Embryonic facial prominence (tissue), 1 donor: ENCODE results near the gene HIPK4.

ENCODE experiments used
- DNase-seq: peaks from one replicate; pipeline ENCODE4 v3.0.0-alpha.2; 2016; ENCODE audit errors: extremely low spot score

The HIPK4 gene

DNA sequence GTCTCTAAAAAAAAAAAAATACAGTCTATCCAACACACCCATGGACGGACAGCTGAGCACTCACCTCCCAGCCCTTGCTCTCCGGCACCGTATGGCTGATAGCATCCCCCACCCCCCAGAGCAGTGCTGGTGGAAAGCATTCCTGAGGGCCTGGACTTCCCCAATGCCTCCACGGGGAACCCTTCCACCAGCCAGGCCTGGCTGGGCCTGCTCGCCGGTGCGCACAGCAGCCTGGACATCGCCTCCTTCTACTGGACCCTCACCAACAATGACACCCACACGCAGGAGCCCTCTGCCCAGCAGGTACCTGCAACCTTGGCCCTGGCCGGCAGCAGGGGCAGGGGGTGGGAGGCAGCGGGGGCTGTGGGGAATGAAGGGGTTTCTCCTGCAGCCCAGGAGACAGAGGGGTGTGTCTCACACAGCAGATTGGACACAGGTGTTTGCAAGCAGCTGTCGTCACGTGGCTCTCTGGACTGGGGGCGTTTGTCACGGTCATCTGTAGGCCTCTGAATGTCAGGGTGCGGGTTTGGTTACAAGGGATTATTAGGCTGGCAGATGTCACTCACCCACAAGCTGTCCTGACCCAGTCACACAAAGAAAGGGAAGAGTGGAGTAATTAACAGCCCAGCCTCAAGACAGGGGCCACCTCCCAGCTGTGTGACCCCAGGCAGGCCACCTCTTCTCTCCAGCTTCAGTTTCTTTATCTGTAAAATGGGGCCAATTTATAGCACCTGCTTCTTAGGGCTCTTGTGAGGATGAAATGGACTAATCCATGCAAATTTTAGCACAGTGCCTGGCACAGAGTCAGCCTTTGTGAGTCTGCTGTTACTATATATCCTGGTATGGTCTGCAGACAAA is 22.2 kb downstream of the HIPK4 start:
- DNase-seq: no peak

DNA sequence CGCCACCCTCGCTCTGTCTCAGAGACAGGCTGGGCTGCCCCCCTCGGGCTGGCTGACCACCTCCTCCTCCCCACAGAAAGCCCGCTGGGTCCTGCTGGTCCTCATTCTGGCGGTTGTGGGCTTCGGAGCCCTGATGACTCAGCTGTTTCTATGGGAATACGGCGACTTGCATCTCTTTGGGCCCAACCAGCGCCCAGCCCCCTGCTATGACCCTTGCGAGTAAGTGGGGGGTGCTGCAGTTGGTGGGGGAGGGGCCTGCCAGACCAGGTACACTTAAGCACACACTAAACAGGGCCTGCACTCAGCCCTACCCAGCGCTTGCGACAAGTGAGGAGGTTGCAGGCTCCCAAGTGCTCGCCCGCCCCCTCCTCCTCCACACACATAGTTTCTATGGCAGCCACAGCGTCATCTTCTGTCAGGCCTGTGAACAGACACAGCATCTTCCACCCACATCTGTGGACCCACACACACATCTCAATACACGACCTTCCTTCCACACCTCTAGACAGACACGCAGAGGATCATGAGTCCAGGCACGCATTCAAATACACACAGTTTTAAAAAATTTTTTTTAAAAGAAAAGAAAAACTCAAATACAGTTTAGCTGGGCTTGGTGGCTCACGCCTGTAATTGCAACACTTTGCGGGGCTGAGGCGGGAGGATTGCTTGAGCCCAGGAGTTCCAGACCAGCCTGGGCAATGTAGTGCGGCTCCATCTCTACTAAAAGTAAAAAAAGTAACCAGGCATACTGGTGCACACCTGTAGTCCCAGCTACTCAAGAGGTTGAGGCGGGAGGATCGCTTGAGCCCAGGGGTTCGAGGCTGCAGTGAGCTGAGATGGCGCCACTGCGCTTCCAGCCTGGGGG is 23.1 kb downstream of the HIPK4 start:
- DNase-seq: peak; percentile 25

DNA sequence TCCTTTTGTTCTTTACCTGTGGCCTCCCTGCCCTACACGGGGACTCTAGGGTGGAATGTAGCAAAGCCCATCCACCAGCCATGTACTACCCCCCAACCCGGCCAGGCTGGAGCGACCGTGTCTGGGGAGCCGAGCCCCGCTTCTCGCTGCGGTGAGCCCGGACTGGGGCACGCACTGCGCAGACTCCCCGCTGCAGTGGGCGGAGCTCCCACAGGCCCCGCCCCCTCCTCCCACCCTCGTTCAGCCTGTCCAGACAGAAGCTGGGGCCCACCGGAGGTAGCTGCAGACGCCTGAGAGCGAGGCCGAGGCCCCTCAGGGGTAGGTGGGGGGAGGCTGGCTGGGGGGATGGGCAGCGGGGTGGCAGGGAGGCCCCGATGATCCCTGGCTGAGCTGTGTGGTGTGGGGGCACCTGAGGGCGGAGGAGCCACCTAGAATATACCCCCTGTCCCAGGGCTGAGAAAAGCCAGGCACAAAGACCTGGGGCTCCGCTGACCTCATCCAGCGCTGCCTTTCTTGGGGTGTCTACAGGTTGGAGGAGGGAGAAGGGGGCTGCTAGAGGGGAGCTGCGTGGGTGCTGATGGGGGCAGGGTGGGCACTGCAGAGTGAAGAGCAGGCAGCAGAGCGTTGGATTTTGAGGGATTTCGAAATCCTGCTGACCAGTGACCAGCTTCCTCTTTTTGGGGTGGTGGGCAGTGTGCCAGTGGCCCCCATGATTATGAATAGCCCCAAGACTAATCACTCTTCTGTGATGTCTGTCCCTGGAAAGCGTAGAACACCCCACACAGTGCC is 24.2 kb downstream of the HIPK4 start:
- DNase-seq: peak; percentile 66

DNA sequence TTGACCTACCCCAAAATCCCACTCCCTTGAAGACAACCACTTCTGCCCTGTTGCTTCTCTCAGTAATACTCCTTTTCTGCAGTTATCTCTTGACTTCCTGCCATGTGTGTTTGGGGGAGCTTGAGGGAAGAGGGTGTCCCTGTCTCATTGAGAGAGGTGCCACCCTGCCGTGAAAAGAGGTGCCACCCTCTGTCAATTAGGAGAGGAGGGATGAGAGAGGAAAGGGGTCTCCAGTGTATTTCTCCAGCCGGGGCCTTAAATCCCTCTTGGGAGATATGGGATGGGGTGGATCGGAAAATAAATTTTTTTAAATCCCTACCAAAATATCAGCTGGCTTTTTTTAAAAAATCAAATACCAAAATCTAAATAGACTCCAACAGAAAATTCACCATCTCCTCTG is 25.0 kb downstream of the HIPK4 start:
- no peak for DNase-seq

DNA sequence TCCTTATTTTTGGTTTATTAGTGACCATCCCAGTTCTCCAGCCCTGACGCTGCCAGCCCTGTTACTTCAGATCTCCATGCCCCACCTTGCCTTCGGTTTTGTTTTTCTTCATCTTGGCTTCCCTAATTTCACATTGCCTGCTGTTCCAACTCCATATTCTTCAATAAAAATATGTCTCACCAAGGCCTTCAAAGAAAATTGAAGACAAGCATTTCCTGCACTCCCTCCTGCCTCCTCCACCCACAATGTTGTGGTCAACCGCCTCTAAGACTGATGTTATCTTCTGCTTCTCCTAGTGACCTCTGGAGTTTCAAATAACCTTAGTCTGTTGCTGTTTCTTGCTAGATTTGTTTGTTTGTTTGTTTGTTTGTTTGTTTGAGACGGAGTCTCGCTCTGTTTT is 26.9 kb downstream of the HIPK4 start:
- DNase-seq: no peak

DNA sequence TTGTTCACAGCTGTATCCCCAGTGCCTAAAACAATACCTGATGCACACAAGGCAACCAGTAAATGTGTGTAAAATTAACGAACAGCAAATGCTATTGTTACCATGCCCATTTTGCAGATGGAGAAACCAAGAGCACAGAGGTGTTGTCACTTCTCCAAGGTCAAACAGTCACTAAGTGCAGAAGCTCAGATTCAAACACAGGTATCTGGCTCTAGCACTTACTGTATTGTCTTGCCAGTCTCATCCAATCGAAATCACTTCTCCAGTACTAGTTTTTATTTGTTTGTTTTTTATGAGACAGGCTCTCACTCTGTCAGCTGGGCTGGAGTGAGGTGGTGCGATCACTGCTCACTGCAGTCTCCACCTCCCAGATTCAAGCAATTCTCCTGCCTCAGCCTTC is 27.8 kb downstream of the HIPK4 start:
- DNase-seq: no peak

DNA sequence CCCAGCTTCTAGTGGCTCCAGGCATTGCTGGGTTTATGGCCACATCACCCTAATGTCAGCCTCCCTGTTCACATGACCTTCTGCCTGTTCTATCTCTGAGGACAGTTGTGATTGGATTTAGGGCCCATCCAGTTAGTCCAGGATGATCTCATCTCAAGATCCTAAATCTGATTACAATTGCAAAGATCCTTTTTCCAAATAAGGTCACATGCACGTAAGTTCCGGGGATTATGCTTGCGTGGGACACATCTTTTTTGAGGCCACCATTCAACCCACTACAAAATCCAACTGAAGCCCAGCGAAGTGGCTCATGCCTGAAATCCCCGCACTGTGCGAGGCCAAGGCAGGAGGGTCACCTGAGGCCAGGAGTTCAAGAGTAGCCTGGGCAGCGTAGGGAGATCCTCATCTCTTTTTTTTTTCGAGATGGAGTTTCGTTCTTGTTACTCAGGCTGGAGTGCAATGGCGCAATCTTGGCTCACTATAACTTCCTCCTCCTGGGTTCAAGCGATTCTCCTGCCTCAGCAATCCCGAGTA is 29.2 kb downstream of the HIPK4 start:
- no peak for DNase-seq

DNA sequence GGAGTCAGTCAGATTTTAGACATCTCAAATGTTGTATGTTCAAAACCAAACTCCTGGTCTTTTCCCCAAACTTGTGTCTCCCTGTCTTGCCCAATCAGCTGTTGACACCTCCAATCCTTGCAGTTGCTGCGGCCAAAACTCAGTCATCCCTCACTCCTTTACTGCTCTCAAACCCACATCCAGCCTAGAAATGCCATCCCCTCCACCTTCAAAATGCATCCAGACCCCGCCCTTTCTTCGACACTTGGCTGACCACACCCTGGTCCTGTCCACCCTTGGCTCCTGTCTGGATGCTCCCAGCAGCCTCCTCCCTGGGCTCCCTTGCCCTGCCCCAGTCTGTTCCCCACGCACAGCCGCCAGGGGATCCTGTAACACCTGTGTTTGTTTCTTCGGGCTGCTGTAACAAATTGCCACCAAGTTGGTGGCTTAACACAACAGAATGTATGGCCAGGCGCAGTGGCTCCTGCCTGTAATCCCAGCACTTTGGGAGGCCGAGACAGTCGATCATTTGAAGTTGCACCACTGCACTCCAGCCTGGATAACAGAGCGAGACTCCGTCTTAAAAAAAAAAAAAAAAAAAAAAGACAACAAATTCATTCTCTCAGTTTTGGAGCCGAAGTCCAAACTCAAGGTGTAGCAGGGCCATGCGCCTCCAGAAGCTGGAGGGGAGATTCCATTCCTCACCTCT is 29.8 kb downstream of the HIPK4 start:
- DNase-seq: no peak

DNA sequence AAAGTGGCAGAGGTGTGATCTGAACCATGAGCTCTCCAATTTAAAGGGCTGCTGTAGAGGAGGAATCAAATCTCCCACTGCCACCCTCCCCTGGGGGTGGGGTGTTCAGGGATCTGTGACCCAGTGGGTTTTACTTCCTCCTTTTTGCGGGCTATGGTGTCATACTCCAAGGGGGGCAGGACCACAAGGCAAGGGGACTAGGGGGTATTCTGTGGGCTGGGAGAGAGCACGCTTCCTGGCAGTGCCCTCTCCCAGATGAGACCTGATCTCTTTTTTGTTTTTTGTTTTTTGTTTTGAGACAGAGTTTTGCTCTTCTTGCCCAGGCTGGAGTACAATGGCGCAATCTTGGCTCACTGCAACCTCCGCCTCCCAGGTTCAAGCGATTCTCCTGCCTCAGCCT is 31.2 kb downstream of the HIPK4 start:
- DNase-seq: no peak

DNA sequence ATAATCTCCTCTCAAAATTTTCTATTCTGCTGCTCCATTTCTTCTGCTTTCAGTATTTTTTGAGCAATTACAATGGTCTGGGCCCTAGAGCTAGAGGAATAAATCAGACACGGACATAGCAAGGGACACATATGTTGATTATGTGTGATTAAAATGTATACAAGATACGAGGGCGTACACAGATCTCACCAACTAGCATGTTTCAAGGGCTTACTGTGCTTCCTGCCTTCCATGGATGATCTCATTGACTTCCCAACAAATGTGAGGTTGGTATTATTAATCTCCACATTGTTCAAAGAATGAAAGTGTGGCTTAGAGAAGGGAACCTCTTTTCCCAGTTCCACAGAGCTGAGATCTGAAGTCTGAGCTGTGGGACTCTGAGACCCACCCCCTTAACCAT is 32.3 kb downstream of the HIPK4 start:
- DNase-seq: no peak

DNA sequence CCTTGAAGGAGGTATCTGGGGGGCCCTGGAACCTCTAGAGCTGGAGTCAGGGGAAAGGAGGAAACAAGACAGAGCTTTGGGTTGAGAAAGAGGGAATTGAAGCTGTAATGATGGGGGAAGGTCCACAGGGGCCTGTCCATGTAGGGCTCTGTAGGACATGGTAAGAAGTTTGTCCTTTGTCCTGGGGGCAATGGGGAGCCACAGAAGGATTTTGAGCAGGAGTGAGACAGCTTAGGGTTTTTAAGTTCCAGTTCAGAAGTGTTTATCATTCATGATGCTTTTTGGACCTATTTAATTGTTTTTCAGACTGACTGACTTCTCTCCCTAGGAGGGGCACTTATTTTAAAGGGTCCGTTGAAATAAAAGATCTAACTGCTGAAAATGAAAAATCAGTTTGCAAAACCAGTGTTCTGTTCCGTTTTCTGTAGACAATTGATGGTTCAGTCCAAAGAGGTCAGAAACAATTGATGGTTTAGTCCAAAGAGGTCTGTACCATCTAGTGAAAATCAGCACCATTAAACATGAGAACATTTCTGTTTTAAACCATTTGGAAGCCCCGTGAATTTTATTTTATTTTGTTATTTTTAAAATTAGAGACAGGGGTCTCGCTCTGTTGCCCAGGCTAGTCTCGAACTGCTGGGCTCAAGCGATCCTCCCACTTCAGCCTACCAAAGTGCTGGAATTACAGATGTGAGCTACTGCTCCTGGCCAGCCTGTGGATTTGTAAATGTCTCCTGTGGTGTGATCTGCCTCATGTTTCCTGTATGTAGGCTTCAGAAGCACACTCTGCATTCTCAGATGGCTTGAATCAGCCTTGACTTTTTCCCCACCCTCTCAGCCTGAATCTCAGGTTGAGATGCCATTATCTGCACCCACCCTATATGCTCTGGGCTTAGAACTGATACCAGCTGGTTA is 33.0 kb downstream of the HIPK4 start:
- DNase-seq: no peak

DNA sequence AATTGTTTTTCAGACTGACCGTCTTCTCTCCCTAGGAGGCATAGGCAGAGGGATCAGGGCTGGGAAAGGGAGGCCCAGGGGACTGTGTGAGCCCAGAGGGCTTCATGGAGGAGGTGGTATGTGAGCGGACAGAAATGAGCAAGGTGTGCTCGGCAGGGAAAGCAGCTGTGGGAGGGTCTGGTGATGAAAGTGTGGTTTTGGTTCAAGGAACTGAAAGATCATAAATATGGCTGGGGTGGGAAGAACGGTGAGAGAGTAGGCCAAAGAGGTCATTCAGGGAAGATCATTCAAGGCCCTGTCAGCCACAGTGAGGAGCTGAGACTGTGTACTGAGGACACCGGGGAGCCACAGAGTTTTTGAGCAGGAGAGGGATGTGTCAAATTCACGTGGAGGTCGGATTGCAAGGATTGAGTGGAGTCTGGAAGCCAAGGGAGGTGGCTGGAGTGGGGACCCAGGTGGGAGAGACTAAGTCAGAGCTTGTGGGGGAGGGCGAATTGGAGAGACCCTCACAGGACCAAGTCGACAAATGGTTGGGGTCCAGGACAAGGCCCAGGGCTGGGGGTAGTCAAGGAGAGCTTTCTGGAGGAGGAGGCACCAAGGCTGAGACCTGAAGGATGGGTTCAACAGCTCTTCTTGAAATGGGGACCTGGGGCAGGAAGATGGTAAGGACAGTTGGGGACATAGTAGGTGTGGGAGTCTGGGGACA is 33.9 kb downstream of the HIPK4 start:
- DNase-seq: no peak

DNA sequence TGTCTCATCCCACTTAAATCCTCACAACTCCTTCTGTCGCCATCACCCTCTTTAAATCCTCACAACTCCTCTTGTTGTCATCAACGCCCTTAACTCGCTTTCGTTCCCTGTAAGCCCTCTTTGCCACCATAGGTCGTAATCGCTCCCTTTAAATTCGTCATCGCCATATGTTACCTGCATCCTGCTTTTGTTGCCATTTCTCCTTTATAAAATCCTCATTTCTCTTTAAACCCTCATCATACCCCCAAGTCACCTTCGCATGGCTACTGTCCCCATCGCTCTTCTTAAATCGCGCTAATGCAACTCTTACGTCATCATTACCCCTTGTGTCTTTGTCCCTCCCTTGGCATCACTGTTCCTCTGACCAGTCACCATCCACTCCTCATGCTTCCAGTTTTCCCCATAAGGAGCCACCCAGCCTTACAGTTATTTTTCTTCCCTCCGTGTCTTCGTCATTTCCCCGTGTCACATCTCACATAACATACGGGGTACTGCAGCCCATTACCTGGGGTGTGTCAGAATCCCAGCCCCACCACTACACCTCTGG is 40.9 kb downstream of the HIPK4 start:
- DNase-seq: no peak

DNA sequence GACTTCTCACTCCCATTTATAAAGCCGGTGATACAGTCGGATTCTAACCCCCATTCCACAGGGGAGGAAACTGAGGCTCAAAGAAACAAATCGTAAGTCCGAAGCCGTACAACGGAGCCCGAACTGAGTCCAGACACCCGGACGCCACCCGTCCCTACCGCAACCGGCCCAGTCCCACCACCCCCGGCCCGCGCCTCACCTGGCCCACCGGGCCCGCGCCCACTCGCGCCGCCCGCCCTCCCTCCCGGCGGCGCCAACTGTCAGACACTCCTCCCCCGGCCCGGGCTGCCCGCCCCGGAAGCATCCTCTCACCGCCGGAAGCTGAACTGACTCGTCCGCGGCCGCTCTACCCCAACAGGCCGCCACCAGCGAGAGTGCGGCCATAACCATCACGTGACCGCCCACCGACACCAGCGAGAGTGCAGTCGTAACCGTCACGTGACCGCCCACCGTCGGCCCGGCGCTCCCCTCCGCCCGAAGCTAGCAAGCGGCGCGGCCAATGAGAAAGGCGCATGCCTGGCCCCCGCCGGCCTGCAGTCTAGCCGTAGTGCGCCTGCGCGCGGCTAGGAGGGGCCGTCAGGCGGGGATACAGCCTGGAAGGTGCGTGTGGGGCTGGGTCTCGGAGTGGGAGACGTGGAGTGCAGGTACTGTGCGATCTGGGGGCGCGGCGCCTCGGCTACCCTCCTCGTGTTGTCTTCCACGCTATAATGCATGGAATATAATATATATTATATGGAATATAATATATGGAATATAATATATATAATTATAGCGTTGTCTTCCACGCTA is 41.7 kb downstream of the HIPK4 start, which contains the start of the genes C19orf47 and PLD3:
Gene C19orf47, minus strand, starts transcription at position 273 of the 789 bp plus-strand sequence. CDS start 6,540 bp downstream, outside the sequence.
Gene PLD3, plus strand, starts transcription at position 571 of the 789 bp plus-strand sequence. CDS start 17,789 bp downstream, outside the sequence.
- DNase-seq: peak; percentile 96

DNA sequence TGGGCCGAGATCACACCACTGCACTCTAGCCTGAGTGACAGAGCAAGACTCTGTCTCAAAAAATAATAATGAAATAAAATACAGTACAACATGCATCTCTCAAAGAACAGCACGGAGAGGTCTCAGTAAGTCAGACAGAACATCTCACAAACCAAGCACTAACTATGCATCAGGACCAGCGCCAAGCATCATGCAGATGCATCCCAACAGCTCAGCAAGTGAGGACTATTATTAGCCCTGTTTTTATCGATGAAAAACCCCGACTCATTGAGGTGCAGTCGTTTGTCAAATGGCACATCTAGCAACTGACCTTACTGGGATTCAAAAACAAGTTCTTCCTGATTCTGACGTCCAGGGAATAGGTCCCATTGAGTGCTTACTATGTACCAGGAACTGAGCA is 45.6 kb downstream of the HIPK4 start:
- no peak for DNase-seq

DNA sequence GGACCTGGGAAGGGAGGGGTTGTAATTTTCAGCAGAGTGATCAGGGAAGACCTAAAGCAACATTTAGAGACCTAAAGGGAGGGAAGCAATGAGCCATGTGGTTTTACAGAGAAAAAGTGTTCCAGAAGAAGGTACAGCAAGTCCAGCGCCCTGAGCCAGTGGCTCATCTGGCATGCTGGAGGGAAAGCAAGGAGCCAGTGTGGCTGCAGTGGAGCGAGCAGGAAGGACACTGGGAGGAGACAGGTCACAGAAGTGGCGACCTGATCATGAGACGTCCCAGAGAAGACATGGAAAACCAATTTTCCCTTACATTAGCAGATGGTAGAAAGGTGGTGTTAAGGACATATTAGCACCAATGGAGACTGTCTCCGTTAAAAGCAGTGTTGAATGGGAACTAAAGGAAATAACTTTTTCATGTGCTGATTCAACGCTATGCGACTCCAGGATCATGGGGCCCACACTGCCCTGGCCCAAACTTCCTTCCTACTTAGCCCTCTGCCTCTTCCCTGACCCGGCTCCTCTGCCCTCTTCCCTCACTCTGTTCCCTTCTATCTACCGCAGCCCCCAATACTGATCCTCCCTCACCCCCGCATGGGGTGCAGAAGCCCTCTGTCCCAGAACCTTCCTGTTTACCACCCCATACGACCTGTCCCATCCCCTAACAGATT is 47.2 kb downstream of the HIPK4 start:
- no peak for DNase-seq
